HG03196 (cell line): ENCODE results near the gene SNORC.
"Not testable (repeated sequence)": the region's sequence is repeated elsewhere in the genome, so short reads cannot be mapped to it uniquely, and the experiment has no call there.

Source experiments
- ATAC-seq: cut with Tn5 transposase; IDR thresholded peaks from one replicate; pipeline ENCODE4 v1.9.1; 2021; ENCODE audit not compliant: unreplicated experiment

SNORC gene

GRCh38 chr2:232870018-232870765 lies at the start of gene SNORC:
Gene SNORC, plus strand, starts transcription at chr2:232870264. Its CDS starts 78 bp downstream, at chr2:232870342.
- no peak for ATAC-seq

GRCh38 chr2:232829988-232830387 lies 40.1 kb upstream of the SNORC start:
- no peak for ATAC-seq

DNA sequence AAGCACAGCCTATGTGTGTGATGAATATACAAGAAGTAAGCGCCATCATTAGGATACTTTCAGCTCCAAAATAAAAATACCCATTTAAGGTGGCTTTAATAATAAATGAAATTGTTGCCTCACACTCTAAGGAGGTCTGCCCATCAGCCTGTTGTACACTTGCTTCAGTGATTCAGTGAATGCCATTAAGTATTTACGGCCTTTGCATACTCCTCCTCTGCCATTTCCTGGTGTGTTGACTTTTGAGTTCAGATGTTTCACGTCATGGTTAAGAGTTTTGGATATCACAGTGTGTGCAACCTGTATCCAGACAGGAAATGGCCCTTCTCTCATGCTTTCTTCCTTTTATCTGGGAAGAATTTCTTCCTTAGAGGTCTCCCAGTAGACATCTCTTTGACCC lies 38.6 kb upstream of the SNORC start:
- no peak for ATAC-seq

DNA sequence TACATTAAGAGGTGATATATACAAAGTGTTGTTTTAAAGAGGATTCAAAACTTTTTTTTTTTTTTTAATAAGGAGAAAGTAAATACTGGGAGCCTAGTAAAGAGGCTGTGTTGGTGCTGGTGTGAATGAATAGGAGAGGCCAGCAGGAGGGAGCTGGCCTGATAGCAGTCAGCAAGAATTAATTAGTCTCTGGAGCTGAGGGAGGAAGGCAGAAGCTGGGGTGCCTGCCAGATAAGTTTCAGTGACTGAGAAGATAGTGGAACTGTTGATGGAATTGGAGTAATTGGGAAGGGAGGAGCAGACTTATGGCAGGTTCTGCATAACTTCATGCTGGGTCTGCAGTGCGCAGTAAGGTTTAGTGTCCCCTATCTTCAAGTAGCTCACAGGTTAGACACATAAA lies 36.2 kb upstream of the SNORC start:
- no peak for ATAC-seq

GRCh38 chr2:232835687-232836208 lies 34.3 kb upstream of the SNORC start:
- ATAC-seq, result no peak

DNA sequence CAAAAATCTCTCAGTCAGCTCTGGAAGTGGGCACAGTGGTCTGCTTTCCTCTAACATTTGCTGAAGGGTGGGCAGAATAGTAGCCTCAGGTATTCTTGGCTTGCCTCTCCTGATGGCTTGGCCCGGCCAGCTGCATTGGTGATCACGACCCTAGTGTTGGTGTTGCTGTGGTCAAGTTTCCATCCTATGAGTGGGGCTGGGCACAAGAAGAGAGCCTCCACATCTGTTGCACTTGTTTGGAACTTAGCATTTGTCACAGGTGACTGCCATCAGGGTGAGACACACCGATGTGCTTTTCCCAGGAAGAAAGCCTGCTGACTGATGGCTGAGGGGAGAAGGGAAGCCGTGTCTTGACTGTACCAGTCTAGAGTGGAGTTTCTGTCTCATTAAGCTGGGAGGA lies 33.1 kb upstream of the SNORC start:
- ATAC-seq, result no peak

GRCh38 chr2:232838406-232838874 lies 31.6 kb upstream of the SNORC start:
- ATAC-seq, result peak; percentile 84

DNA sequence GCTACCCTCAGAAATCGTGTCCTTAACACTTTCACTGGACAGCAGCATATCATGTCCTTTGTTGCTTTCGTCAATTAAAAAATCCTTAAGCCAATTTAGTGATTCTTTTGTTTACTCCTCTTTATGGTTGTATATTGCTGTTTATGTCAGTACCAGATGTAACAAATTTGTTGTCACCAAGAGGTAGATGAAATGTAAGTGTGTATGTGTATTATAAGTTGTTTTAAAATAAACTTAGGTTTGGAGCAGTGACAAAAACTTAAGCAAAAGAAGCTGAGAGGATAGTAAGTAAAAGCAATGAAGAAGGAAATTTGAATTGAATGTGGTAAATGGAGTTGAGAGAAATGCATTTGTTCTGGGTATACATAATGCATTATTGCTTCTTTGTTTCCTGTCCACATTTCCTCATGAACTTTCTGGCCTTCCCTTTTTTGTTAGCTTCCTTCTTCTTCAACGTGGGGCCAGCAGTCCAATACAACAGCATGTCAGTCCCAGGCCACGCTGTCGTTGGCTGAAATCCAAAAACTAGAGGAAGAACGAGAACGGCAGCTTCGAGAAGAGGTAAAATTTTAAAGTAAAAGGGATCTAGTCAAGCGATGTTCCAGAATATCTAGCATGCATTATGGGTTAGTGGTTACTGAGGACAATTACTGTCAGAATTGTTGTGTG lies 30.5 kb upstream of the SNORC start:
- no peak for ATAC-seq

- ATAC-seq, result no peak
Observed at GRCh38 chr2:232842689-232843088, 27.4 kb upstream of the SNORC start.

DNA sequence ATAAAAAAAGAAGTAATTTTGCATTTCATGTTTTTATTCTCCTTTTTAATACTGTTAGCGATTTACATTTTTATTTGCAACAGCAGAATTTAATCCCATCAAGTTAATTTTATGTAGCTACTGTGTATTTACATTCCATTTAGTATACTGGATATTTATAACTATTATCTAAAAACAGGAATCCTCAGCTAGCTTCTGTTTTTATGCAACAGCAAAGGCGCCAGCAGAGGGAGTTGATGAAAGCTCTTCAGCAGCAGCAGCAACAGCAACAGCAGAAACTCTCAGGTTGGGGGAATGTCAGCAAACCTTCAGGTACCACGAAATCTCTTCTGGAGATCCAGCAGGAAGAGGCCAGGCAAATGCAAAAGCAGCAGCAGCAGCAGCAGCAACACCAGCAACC lies 26.2 kb upstream of the SNORC start:
- ATAC-seq, result no peak

DNA sequence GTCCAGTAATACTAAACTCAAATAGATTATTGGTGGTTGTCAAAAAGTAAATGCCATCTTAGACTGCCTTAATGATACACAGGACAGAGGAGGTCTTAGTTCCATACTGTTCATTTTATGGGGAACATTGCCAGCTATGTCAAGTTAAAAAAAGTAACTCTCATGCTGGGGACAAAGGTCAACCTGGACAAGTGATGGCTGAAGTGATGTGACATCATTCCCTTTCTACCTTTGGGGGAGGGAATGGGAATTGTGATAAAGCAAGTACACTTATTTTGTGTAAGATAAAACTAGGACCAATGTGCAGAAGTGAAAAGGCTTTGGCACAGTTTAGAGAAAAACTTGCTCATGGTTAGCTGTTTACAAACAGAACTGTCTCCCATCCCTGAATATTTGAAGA lies 24.0 kb upstream of the SNORC start:
- ATAC-seq, result no peak

DNA sequence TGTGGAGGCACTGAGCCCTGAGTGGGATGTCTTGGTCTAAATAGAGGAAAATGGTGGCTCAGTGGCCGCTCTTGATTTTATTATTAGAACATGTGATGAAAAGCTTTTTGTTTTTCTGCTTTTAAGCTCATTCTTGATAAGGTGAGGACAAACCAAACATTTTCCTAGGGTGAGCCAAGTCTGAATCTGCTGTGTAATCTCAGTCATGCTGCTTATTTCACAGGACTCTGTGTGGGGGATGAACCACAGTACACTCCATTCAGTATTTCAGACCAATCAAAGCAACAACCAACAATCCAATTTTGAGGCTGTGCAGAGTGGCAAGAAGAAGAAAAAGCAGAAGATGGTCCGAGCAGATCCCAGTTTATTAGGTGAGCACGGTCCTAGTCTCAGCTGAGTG lies 20.0 kb upstream of the SNORC start:
- no peak for ATAC-seq

DNA sequence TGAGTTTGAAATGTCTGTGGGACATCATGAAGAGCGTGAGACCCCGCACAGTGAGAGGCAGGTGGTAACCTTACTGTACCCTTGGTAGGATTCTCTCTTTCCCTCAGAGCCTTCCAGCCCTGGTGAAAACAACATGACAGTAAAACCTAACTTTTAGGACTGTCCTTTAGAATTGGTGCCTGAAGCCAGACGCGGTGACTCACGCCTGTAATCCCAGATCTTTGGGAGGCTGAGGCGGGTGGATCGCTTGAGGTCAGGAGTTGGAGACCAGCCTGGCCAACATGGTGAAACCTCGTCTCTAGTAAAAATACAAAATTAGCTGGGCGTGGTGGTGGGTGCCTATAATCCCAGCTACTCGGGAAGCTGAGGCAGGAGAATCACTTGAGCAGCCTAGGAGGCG lies 18.0 kb upstream of the SNORC start:
- not testable (repeated sequence) for ATAC-seq

DNA sequence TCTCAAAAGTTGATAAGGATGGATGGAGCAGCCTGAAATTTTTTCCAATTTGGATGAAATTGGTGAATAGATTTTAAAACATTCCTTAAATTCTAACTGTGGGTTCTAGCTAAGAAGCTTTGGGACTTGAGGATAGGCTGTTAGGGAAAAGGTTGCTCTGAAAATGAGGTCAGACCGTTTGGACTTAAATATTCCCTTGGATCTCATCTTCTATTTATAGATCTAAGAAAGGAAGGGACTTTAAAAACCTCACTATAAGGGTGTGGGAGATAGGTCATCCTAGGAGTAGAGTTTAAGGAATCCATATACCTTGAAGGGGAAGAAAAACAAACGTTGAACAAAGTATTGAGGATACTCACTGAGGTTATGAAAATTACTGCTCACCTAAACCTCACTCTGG lies 17.4 kb upstream of the SNORC start:
- no peak for ATAC-seq

DNA sequence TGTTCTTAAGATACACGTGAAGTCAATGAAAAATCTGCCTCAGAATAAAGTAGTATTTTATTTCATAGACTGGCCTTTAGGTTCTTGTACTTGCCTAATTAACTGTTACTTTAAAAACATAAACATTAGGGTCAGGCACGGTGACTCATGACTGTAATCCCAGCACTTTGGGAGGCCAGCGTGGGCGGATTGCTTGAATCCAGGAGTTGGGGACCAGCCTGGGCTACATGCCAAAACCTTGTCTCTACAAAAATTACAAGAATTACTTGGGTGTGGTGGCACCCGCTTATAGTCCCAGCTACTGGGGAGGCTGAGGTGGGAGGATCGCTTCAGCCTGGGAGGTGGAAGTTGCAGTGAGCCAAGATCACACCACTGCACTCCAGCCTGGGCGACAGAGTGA lies 16.0 kb upstream of the SNORC start:
- no peak for ATAC-seq

DNA sequence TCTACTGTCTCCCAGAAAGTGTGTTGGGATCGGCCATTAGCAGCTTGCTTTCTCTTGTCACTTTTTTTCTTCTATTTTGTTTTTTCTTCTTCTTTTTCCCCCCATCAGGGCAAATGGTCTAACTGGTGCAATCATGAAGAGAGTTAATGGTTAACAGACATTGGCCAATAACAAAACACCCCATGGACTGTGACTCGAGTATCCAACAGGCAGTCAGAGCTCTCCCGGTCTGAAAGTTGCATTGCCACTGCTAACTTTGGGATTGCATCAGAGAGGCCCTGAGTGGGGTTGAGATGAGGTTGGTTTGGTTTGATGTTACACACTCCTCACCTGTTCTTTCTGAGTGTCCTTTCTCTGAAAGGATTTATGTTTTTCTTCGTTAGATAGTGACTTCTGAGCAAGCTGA lies 12.9 kb upstream of the SNORC start:
- ATAC-seq, result no peak

DNA sequence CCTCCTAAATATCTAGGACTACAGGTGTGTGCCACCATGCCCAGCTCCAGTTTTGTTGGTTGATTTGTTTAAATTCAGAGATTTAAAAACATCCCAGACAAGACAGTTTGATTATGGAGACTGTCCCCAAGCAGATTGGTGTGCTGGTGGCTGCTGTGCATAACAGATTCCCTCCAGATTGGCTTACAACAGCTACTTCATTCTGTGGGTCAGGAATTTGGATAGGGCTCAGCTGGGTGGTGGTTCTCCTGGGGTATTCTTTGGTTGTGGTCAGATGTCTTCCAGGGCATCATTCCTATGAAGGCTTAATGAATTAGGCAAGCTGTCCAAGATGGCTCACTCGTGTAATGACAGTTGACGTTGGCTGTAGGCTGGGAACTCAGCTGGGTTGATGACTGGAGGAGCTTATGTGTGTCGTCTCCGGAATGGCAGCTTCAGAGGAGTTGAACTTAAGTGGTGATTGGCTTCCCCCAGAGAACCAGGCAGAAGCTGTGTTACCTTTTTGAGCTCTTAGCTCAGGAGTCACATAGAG lies 10.6 kb upstream of the SNORC start:
- no peak for ATAC-seq

DNA sequence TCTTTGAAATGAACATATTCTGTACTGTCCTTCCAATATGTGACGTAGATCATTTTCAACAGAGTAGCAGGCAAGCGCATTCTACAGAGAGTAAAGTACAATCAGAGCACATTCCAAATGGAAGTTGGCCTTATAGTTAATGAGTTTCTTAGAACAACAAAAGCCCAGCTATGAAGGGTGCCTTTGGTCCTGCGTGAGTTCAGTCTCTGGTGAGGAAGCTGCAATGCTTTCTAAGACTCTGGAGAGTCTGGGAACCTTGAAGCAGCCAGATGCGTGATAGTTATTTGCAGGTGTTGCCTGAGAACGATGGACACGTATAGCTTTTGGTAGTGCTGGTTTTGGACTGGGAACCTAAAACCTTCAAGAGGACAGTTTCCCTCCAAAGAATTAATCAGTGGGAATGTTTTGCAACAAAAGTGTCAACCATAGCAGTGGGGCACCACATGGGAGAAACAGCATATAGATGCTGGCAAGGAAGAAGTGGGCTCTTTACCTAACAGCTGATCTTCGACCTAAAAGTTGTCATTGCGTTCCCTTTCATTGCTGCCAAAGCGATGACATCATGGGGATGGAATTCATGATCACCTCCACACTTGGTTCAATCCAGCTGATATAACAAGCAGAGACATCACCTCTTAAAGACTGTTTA lies 9.3 kb upstream of the SNORC start:
- ATAC-seq, result no peak

- ATAC-seq, result no peak
Observed at GRCh38 chr2:232861353-232861752, 8.7 kb upstream of the SNORC start.

DNA sequence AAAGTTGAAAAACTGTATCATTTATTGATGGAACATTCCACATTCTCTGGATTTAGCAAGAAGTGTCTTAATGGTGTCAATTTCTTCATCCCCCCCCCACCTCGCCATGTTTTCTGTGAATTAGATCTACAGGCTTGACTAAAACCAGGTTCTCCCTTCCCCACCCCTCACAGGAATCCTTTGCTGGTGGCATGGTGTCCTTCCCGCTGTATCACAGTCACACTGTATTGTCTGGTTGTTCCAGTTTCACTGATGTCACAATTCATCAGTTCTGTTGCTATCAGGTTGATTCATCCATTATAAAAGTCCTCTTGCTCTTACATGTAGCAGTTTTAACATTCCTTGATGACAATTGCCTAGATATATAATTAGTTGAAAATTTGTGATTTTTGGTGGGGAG lies 6.1 kb upstream of the SNORC start:
- no peak for ATAC-seq

GRCh38 chr2:232865165-232865564 lies 4.9 kb upstream of the SNORC start:
- ATAC-seq, result no peak

DNA sequence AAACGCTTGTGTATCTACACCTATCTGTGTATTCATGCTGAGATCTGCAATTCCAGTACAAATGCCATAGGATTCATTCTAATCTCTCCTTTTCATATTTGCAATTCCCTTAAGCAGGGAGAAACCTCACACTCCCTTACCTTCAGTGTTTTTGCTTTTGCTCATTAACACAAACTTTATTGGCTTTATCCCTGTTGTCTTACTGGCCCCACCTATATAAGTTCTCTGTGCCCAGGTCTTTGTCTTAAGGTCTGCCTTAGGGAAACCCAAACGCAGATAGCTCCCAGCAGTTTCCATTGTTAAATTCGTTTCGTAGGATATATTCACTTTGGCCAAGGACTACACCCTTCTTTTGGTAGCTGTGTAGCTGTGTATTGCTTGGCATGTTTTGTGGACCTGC lies 4.0 kb upstream of the SNORC start:
- ATAC-seq, result no peak
